GM23248 (cell line): ENCODE results near the gene SLC6A11. TPM values are rescaled to one million over a fixed set of nuclear protein-coding genes. Genes with fewer than 3 reads are reported as not detected.

ENCODE experiments used
- DNase-seq: peaks from one replicate; pipeline ENCODE4 v3.0.0-alpha.2; 2015
- H2AFZ ChIP-seq: fragments of 200-600 bp; sonication (generic); 2 replicates; pipeline ENCODE4 v1.6.1; 2016; ENCODE audit warnings: antibody characterized with exemption
- H3F3A ChIP-seq: fragments of 200-600 bp; sonication (generic); 2 replicates; pipeline ENCODE4 v1.6.1; 2016; ENCODE audit warnings: mild to moderate bottlenecking, antibody characterized with exemption, mixed run types; ENCODE audit not compliant: insufficient read depth
- H3K27ac ChIP-seq: fragments of 200-600 bp; sonication (generic); 2 replicates; pipeline ENCODE4 v1.5.1; 2016; ENCODE audit warnings: mild to moderate bottlenecking
- H3K27me3 ChIP-seq: fragments of 200-600 bp; sonication (generic); replicated peaks from 2 replicates; pipeline ENCODE4 v1.6.1; 2016; ENCODE audit warnings: mild to moderate bottlenecking; ENCODE audit not compliant: insufficient read depth
- H3K36me3 ChIP-seq: fragments of 200-600 bp; sonication (generic); 2 replicates; pipeline ENCODE4 v1.6.1; 2016; ENCODE audit warnings: low read depth, mild to moderate bottlenecking
- H3K4me1 ChIP-seq: fragments of 200-600 bp; sonication (generic); 2 replicates; pipeline ENCODE4 v1.6.1; 2016; ENCODE audit warnings: mild to moderate bottlenecking; ENCODE audit not compliant: insufficient read depth
- H3K4me2 ChIP-seq: fragments of 200-600 bp; sonication (generic); one replicate; pipeline ENCODE4 v1.6.1; 2016; ENCODE audit warnings: mild to moderate bottlenecking; ENCODE audit not compliant: unreplicated experiment
- H3K4me3 ChIP-seq: fragments of 200-600 bp; sonication (generic); 2 replicates; pipeline ENCODE4 v1.5.1; 2016; ENCODE audit warnings: mild to moderate bottlenecking
- H3K79me2 ChIP-seq: fragments of 200-600 bp; sonication (generic); 2 replicates; pipeline ENCODE4 v1.6.1; 2016; ENCODE audit warnings: mild to moderate bottlenecking; ENCODE audit not compliant: insufficient read depth
- H3K9ac ChIP-seq: fragments of 200-600 bp; sonication (generic); 2 replicates; pipeline ENCODE4 v1.6.1; 2016; ENCODE audit warnings: mild to moderate bottlenecking
- H3K9me2 ChIP-seq: fragments of 200-600 bp; sonication (generic); 2 replicates; pipeline ENCODE4 v1.6.1; 2016; ENCODE audit warnings: mixed run types, mild to moderate bottlenecking, moderate library complexity; ENCODE audit not compliant: insufficient read depth
- H3K9me3 ChIP-seq: fragments of 200-600 bp; sonication (generic); one replicate; pipeline ENCODE4 v1.6.1; 2017; ENCODE audit warnings: low read depth
- H4K20me1 ChIP-seq: fragments of 200-600 bp; sonication (generic); 2 replicates; pipeline ENCODE4 v1.6.0; 2016; ENCODE audit not compliant: insufficient read depth
- EZH2 ChIP-seq: fragments of 200-600 bp; sonication (generic); IDR thresholded peaks from 2 replicates; pipeline ENCODE4 v1.6.1; 2018; ENCODE audit warnings: antibody characterized with exemption, mild to moderate bottlenecking; ENCODE audit not compliant: insufficient read depth, poor library complexity, severe bottlenecking
- EZH2phosphoT487 ChIP-seq: fragments of 200-600 bp; sonication (generic); IDR thresholded peaks from 2 replicates; pipeline ENCODE4 v1.6.1; 2018; ENCODE audit warnings: antibody characterized with exemption, moderate library complexity, mild to moderate bottlenecking, low read depth; ENCODE audit not compliant: insufficient read depth
- WGBS, 2 experiments: methylation state at CpG; one replicate each; pipeline ENCODE4 v1.1.6; 2015 to 2017; ENCODE audit warnings: low lambda C conversion rate in 2 of 2, low coverage in 1 of 2; ENCODE audit errors: missing lambda C conversion rate in 2 of 2; 5-methylcytosine and 5-hydroxymethylcytosine counted together
- in situ Hi-C: fragments of 300-500 bp; cut with MboI; formaldehyde crosslinking; loops from 2 replicates; pipeline ENCODE4 v1.15.0; 2020
- polyA plus RNA-seq: library from polyadenylated mRNA; unstranded; fragments of >200 nt; fragmentation: Nextera tagmentation; extraction: Ambion mirVana; gene quantifications from 2 replicates; pipeline ENCODE4 v1.2.1, GENCODE V29; 2016
- total RNA-seq: library from RNA; depleted of rRNA; stranded (reverse); fragments of >200 nt; shearing (Covaris generic); gene quantifications from 2 replicates; pipeline ENCODE4 v1.2.3, GENCODE V29; 2014

Gene SLC6A11
- total and polyA plus RNA-seq, 2 experiments from 2014 or later: not detected

DNA sequence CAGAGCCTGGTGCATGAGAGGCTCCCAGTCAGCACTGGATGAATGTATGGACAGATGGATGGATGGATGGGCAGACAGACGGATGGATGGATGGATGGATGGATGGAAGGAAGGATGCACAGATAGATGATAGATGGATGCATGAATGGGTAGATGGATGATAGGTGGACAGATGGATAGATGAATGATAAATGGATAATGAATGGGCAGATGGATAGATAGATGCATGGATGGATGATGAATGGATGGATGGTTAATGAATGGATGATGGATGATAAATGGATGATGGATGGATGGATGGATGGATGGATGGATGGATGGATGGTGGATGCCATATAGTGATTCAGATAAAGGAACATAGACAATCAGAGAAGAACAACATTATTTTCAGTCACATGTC is 71.0 kb downstream of the SLC6A11 start:
- in situ Hi-C loops: no loop called here
- H3K4me2 ChIP-seq: no peak overlapping the region
- H3K9me3 ChIP-seq: no peaks in the 10 kb centered on the region
- no peak overlapping the region for H3K9ac ChIP-seq
- no peaks in the 10 kb centered on the region for H3K9me2 ChIP-seq
- no peak for DNase-seq
- H3K79me2 ChIP-seq: no peaks in the 10 kb centered on the region
- no peaks in the 10 kb centered on the region for H3K36me3 ChIP-seq
- H3K4me3 ChIP-seq: no peak overlapping the region
- no peaks in the 10 kb centered on the region for H4K20me1 ChIP-seq
- no peaks in the 10 kb centered on the region for H3F3A ChIP-seq
- WGBS, 2 experiments: 30 to 48% methylated on average over 1 of the region's 1 CpG
- no peak overlapping the region for H3K27ac ChIP-seq
- peaks cover 7% of the 10 kb centered on the region for H3K27me3 ChIP-seq
- no peak overlapping the region for H2AFZ ChIP-seq
- H3K4me1 ChIP-seq: no peaks in the 10 kb centered on the region
- no peak for TF ChIP-seq EZH2phosphoT487
- no peak for TF ChIP-seq EZH2

DNA sequence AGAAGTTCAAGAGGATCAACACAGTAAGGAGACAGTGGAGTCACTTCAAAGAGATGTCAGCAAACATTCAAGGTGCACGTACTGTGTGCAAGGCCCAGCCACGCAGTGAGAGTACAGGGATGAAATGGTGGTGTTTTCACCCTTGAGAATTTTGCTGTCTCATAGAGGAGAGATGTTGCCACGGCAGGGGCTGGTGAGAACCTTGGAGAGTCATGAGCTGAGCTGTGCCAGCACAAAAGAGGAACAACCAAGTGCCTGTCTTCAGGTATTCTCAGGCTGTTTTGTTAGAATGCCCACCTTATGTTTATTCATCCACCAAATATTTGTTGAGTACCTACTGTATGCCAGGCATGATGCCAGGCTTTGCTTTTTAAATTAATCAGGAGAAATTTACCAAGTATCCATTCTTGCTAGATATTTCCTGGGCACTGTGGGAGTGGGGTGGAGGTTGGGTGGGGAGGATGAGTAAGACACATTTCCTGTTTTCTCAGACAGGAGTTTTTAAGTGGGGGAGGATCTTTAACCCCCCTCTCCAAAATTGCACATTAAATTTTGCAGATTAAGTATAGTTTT is 72.6 kb downstream of the SLC6A11 start:
- DNase-seq: no peak
- H3K27me3 ChIP-seq: peaks cover 7% of the 10 kb centered on the region
- no peak overlapping the region for H3K4me3 ChIP-seq
- H3K4me2 ChIP-seq: no peak overlapping the region
- no peaks in the 10 kb centered on the region for H3K4me1 ChIP-seq
- no peaks in the 10 kb centered on the region for H3K9me3 ChIP-seq
- H3K9ac ChIP-seq: no peak overlapping the region
- H3K79me2 ChIP-seq: no peaks in the 10 kb centered on the region
- in situ Hi-C loops: no loop called here
- TF ChIP-seq EZH2 (no peak), EZH2phosphoT487 (no peak)
- no peak overlapping the region for H2AFZ ChIP-seq
- no peaks in the 10 kb centered on the region for H3K9me2 ChIP-seq
- no peaks in the 10 kb centered on the region for H3K36me3 ChIP-seq
- H3K27ac ChIP-seq: no peak overlapping the region
- H4K20me1 ChIP-seq: no peaks in the 10 kb centered on the region
- no peaks in the 10 kb centered on the region for H3F3A ChIP-seq
- whole genome bisulfite sequencing, 2 experiments: 13 to 18% methylated on average over 3 of the region's 3 CpGs

DNA sequence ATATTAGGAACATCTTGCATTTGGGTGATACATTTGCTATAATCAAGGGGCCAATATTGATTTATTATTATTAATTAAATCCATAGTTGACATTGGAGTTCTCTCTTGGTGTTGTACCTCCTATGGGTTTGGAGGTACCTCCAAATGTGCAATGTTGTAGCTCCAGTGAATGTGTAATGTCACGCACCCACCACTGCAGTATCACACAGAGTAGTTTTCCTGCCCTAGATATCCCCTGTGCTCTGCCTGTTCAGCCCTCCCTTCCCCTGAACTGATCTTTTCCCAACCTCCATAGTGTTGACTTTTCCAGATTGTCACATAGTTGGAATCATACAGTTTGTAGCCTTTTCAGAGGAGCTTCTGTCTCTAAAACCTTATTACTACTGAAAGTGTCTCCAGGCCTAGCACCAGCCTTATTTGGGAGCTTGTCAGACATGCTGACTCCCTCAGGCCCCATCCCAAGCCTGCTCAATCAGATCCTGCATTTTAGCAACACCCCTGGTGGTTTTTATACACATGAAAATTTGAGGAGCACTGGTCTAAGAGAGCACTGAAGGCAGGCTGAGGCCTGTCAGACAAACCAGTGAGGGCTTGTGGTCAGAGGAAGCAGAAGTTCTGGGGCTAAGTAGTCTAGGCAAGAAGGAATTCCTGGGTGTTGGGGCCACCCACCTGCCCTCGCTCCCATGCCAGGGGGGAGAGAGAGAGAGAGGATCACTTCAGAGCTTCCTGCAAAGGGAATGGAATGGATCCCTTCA is 73.4 kb downstream of the SLC6A11 start:
- Histone ChIP-seq H3F3A (no peaks in the 10 kb centered on the region), H3K4me3 (no peak overlapping the region), H3K27me3 (peaks cover 5% of the 10 kb centered on the region), H3K9me2 (no peaks in the 10 kb centered on the region), H3K4me2 (no peak overlapping the region), H3K9ac (no peak overlapping the region), H3K27ac (no peak overlapping the region), H4K20me1 (no peaks in the 10 kb centered on the region), H3K9me3 (no peaks in the 10 kb centered on the region), H2AFZ (no peak overlapping the region), H3K4me1 (no peaks in the 10 kb centered on the region), H3K36me3 (no peaks in the 10 kb centered on the region), H3K79me2 (no peaks in the 10 kb centered on the region)
- in situ Hi-C loops: no loop called here
- no peak for DNase-seq
- WGBS, 2 experiments: 20 to 34% methylated on average over 2 of the region's 2 CpGs
- no peak for TF ChIP-seq EZH2
- no peak for TF ChIP-seq EZH2phosphoT487

DNA sequence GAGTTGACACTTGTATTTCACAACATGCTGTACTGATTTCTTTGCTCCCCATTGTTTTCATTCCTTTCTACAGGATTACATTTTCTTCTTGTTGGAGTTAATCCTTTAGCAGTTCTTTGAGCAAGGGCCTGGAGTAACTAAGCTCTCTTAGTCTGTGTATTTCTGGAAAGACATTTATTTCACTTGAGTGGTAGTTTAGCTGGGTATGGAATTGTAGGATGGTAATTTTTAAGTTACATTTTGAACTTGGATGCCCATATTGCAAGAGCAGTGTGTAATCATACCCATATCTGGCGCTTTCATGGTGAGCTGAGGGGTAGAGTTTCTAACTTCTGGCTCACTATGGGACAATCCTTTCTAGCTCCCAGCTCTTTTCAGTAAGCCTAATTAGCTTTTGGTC is 74.6 kb downstream of the SLC6A11 start:
- DNase-seq: no peak
- Histone ChIP-seq H4K20me1 (no peaks in the 10 kb centered on the region), H3K27me3 (no peaks in the 10 kb centered on the region), H3K79me2 (no peaks in the 10 kb centered on the region), H3K9me2 (no peaks in the 10 kb centered on the region), H3K9me3 (no peaks in the 10 kb centered on the region), H2AFZ (no peak overlapping the region), H3K4me2 (no peak overlapping the region), H3K4me3 (no peak overlapping the region), H3K36me3 (no peaks in the 10 kb centered on the region), H3K4me1 (no peaks in the 10 kb centered on the region), H3K27ac (no peak overlapping the region), H3K9ac (no peak overlapping the region), H3F3A (no peaks in the 10 kb centered on the region)
- no peak for TF ChIP-seq EZH2
- no peak for TF ChIP-seq EZH2phosphoT487
- in situ Hi-C loops: no loop called here
- 0 to 7% methylated on average over 1 of the region's 1 CpG for WGBS, 2 experiments
